GM12873 (cell line): ENCODE results near the gene TBCD.

Source experiments
- CTCF ChIP-seq: IDR thresholded peaks from 2 replicates; pipeline ENCODE4 v1.5.1; 2012; ENCODE audit warnings: low read depth, mild to moderate bottlenecking, moderate library complexity, low read length, control low read depth; ENCODE audit not compliant: insufficient read depth; ENCODE audit errors: missing control alignments

Gene TBCD

DNA sequence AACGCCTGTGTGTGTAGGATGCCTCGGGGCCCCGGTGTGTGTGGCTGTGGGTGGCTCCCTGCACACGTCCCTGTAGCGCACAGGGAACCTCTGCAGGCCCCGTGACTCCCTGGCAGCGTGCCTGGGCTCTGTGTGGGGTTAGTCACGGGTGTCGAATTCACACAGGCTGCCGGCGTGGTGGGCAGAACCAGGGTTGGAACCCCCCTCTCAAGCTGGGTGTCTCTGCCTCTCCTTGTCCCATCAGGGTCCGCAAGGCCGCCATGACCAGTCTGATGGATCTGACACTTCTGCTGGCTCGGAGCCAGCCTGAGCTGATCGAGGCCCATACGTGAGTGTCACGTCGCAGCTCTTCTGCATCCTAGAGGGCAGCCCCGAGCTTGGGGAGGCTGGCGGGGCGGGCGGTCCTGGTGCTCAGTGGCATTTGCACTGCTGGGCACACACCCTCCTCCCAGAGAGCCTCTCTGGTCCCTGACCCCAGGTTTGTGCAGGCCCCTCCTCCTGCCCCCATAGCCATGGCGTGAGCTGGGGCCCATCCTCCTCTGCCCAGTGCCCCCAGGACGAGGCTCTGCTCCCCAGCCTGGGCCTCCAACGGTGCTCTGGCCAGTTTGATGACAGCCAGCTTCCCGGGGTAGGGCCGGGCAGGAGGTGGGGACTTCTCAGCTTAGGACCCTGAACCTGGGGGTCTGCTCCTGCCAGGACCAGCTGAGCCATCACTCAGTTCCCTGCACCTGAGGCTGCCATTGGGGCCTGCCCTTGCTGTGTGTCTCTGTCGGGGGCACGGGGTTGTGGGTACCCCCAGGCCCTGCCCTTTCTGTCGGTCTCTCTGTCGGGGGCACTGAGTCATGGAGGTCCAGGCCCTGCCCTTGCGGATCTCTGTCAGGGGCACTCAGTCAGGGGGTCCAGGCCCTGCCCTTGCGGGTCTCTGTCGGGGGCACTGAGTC, 176.1 kb downstream of the TBCD start:
- no peak for TF ChIP-seq CTCF

DNA sequence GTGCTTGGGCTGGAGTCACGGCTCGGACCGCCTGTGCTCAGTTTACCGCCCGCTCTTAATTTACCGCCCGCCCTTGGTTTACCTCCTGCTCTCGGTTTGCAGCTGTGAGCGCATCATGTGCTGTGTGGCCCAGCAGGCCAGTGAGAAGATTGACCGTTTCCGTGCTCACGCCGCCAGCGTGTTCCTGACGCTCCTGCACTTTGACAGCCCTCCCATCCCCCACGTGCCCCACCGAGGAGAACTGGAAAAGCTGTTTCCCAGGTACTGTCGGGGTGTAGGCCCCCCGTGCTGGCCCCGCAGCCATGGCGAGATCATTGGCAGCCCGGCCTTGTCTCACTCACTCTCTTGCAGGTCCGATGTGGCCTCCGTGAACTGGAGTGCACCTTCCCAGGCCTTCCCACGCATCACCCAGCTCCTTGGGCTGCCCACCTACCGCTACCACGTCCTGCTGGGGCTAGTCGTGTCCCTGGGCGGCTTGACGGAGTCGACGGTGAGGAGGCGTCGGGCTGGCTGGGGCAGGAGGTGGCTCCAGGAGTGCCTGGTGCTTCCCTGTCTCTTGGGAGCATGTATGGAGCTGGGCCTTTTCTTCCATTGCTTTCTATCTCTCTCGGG, 177.3 kb downstream of the TBCD start:
- no peak for TF ChIP-seq CTCF

DNA sequence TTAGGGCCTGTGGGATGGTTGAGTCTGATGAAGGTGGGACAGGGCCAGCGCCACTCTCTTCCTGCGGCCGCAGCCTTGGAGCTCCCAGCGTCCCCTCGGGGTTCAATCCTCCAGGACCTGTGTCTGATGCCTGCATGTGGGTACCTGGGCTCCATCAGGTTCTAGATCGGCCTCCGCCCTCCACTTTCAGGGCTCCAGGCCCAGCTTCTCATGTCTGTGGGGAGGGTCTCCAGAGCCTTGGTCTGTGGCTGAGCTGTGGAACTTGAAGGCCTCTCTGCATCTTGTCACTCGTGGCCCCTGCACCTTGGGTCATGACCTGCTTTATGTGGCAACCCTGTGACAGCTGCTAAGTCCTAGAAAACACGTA, 177.8 kb downstream of the TBCD start:
- TF ChIP-seq CTCF = no peak

DNA sequence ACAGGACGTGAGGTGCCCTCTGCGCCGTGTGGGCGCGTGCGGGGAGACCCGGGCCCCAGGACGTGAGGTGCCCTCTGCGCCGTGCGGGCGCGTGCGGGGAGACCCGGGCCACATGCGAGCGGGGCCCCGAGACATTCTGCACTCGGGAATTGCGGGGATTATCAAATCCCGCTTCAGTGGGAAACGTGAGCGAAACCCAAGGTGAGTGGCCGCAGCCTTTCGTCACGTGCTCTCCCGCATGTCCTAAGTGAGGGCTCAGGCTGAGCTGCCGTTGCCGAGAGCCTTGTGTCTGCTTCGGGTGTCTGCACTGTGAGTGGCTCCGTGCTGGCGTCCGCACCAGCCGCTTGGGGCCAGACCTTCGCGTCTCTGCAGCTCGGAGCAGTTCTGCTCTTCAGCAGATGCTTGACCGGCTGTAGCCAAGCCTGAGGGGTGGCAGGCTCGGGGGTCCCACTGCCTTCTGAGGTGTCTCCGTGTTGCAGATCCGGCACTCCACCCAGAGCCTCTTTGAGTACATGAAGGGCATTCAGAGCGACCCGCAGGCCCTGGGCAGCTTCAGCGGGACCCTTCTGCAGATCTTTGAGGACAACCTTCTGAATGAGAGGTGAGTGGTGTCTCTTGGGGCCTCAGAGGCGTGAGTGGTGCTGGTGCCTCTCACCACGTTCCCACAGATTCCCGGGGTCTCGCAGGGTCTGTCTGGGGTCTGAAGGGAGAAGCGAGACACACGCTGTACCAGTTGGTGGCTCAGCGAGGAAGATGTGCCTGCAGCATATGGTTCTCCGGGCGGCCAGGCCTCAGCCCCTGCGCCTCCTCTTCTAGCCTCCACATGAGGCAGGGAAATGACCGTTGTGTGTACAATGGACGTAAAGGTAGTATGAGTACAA, 178.4 kb downstream of the TBCD start:
- TF ChIP-seq CTCF = no peak

- TF ChIP-seq CTCF = no peak
Measured at GRCh38 chr17:82930924-82931698, 179.2 kb downstream of the TBCD start.

DNA sequence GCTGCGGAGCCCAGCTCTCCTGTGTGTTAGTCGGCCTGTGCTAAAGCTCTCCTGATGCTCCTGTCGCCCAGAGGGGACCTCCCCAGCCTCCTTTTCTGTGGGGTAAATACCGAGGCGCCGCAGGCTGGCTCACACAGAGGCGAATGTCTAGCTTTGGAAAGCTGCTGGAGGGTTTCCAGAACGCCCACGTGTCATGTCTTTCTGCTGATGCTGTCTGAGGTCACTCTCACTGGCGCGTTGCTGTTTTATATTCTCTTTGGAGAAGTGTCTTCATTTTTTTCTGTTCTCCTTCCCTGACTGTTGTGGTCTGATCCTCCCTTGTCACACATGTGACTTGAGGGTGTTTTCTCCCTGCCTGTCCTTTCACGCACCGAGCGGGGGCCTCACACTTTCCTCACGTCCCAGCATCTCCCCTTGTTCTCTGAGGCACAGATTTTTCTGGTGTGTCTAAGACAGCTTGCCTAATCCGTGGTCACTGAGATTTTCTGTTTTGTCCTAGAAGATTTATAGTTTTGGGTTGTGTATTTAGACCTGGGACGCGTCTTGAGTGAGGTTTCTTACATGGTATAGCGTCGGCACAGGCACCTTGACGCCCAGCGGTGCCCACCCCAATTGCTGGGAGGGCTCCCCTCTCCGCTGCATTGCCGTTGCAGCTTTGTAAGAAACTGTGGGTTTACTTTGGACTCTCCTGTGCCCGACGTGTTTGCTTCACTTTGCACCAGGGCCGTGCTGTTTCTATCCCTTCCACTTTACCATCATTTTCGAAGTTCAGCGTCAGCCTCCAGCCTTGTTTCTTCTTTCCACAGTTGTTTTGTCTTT, 180.0 kb downstream of the TBCD start:
- TF ChIP-seq CTCF = no peak
